Upper lobe of left lung (tissue), 6 donors: ENCODE results near the gene ISCU. TPM values are rescaled to one million over a fixed set of nuclear protein-coding genes. Genes with fewer than 3 reads are reported as not detected.

Experiments
- ATAC-seq, 2 donors: fragments of 200-7000 bp; cut with Tn5 transposase; one replicate each; pipeline ENCODE4 v1.9.1; 2022; ENCODE audit warnings: mild to moderate bottlenecking in 2 of 2, moderate library complexity in 2 of 2; ENCODE audit not compliant: low FRiP score in 2 of 2
- DNase-seq, 2 donors: peaks; one replicate each; pipeline ENCODE4 v3.0.0-alpha.2; 2019 to 2020
- H3K27ac ChIP-seq, 4 donors: fragments of 200-600 bp; sonication (generic); one replicate each; pipeline ENCODE4 v1.5.1; 2016 to 2019
- H3K27me3 ChIP-seq, 4 donors: fragments of 200-600 bp; sonication (generic); one replicate each; pipeline ENCODE4 v1.5.1; 2017 to 2019
- H3K36me3 ChIP-seq, 4 donors: fragments of 200-600 bp; sonication (generic); one replicate each; pipeline ENCODE4 v1.5.1; 2016 to 2019
- H3K4me1 ChIP-seq, 4 donors: fragments of 200-600 bp; sonication (generic); one replicate each; pipeline ENCODE4 v1.5.1; 2018 to 2019
- H3K4me3 ChIP-seq, 4 donors: fragments of 200-600 bp; sonication (generic); one replicate each; pipeline ENCODE4 v1.5.1; 2017 to 2019; ENCODE audit warnings: mild to moderate bottlenecking in 2 of 4, moderate library complexity in 1 of 4
- H3K9me3 ChIP-seq, 4 donors: fragments of 200-600 bp; sonication (generic); one replicate each; pipeline ENCODE4 v1.5.1; 2018 to 2019
- CTCF ChIP-seq, 6 experiments: fragments of 450-650 bp in 4 of 6; fragments of 200-600 bp in 2 of 6; sonication (generic) in 2 of 6; IDR thresholded peaks; one replicate each; pipeline ENCODE4 v1.5.1; 2016 to 2019; ENCODE audit warnings: antibody characterized with exemption in 6 of 6
- EP300 ChIP-seq, 4 donors: sonication (generic); formaldehyde crosslinking; IDR thresholded peaks; one replicate each; pipeline ENCODE4 v1.5.1; 2017; ENCODE audit warnings: antibody characterized with exemption in 4 of 4, control low read depth in 2 of 4
- POLR2A ChIP-seq, 4 donors: fragments of 450-650 bp; IDR thresholded peaks; one replicate each; pipeline ENCODE4 v1.5.1; 2016 to 2017; ENCODE audit warnings: antibody characterized with exemption in 4 of 4, mild to moderate bottlenecking in 2 of 4
- POLR2AphosphoS5 ChIP-seq, 2 donors: sonication (generic); formaldehyde crosslinking; IDR thresholded peaks; one replicate each; pipeline ENCODE4 v1.5.1; 2017; ENCODE audit warnings: antibody characterized with exemption in 2 of 2
- WGBS, 2 donors: methylation state at CpG; one replicate each; pipeline ENCODE4 v1.1.5; 2017 to 2018; 5-methylcytosine and 5-hydroxymethylcytosine counted together
- total RNA-seq, 6 donors: library from RNA; depleted of rRNA in 4 of 6; stranded (reverse); fragments of >200 nt in 4 of 6; gene quantifications; one replicate each; pipeline versions ENCODE4 v1.1.0 to v1.2.1, GENCODE V29; 2016 to 2021
- donor health status: DM: no; HTN: no; CAD: no; lungs with moderate emphysema.
- donor health status: DM: no; HTN: yes; CAD: no; lungs with severe emphysema.

The ISCU gene
- total RNA-seq, 6 donors from 2014 or later = 130 to 192 (median 152) TPM

GRCh38 chr12:108595711-108596647 is 33.6 kb downstream of the ISCU start:
- no peak for TF ChIP-seq POLR2A (IDR thresholded peaks at IDR 0.05)
- no peak for TF ChIP-seq EP300 (IDR thresholded peaks at IDR 0.05)
- TF ChIP-seq CTCF (IDR thresholded peaks at IDR 0.05) = no peak
- no peak for TF ChIP-seq POLR2AphosphoS5 (IDR thresholded peaks at IDR 0.05)
- peak overlapping the region in 3 of 4 donors; percentile 29 to 43 (median 40) for H3K4me3 ChIP-seq
- WGBS, 2 donors = 70 to 81% methylated on average over 15 to 17 of the region's 17 CpGs
- no peak for ATAC-seq
- H3K36me3 ChIP-seq = no peaks in the 10 kb centered on the region
- H3K27me3 ChIP-seq = no peaks in the 10 kb centered on the region
- H3K27ac ChIP-seq = peak overlapping the region in 3 of 4 donors; percentile 3 to 36 (median 27)
- H3K4me1 ChIP-seq = no peaks in the 10 kb centered on the region
- DNase-seq = no peak
- no peaks in the 10 kb centered on the region for H3K9me3 ChIP-seq

GRCh38 chr12:108596854-108597558 is 34.6 kb downstream of the ISCU start:
- 68% methylated on average over 8 of the region's 10 CpGs; no CpG with 5 or more reads in 1 of the 2 donors for WGBS, 2 donors
- H3K4me1 ChIP-seq = no peaks in the 10 kb centered on the region
- peak overlapping the region in 3 of 4 donors; percentile 3 to 60 (median 27) for H3K27ac ChIP-seq
- no peaks in the 10 kb centered on the region for H3K9me3 ChIP-seq
- peak overlapping the region; percentile 3 to 43 (median 34) for H3K4me3 ChIP-seq
- ATAC-seq = no peak
- no peaks in the 10 kb centered on the region for H3K36me3 ChIP-seq
- no peak for DNase-seq
- no peak for TF ChIP-seq POLR2AphosphoS5 (IDR thresholded peaks at IDR 0.05)
- no peak for TF ChIP-seq EP300 (IDR thresholded peaks at IDR 0.05)
- no peak for TF ChIP-seq POLR2A (IDR thresholded peaks at IDR 0.05)
- TF ChIP-seq CTCF (IDR thresholded peaks at IDR 0.05) = no peak
- H3K27me3 ChIP-seq = no peaks in the 10 kb centered on the region

GRCh38 chr12:108597559-108598471 is 35.4 kb downstream of the ISCU start, which contains the start of gene TMEM119:
TSS of gene TMEM119 (minus strand) at chr12:108598084. CDS start at chr12:108592383, 5,701 bp downstream.
- 46 to 51% methylated on average over 24 to 25 of the region's 27 CpGs for WGBS, 2 donors
- peak within 1 kb of the TSS; percentile 3 to 43 (median 34) for H3K4me3 ChIP-seq
- no peak for TF ChIP-seq POLR2AphosphoS5 (IDR thresholded peaks at IDR 0.05)
- no peak for TF ChIP-seq POLR2A (IDR thresholded peaks at IDR 0.05)
- TF ChIP-seq CTCF (IDR thresholded peaks at IDR 0.05) = no peak
- TF ChIP-seq EP300 (IDR thresholded peaks at IDR 0.05) = no peak

GRCh38 chr12:108598553-108599250 is 36.3 kb downstream of the ISCU start:
- DNase-seq (no peak), ATAC-seq (no peak)
- H3K27ac ChIP-seq = peak overlapping the region in 3 of 4 donors; percentile 27 to 60 (median 34)
- 88 to 97% methylated on average over 11 of the region's 11 CpGs for WGBS, 2 donors
- no peak overlapping the region for H3K4me3 ChIP-seq
- no peaks in the 10 kb centered on the region for H3K9me3 ChIP-seq
- H3K36me3 ChIP-seq = no peaks in the 10 kb centered on the region
- H3K4me1 ChIP-seq = no peaks in the 10 kb centered on the region
- TF ChIP-seq CTCF (IDR thresholded peaks at IDR 0.05) (no peak), POLR2AphosphoS5 (IDR thresholded peaks at IDR 0.05) (no peak), POLR2A (IDR thresholded peaks at IDR 0.05) (no peak), EP300 (IDR thresholded peaks at IDR 0.05) (no peak)
- H3K27me3 ChIP-seq = no peaks in the 10 kb centered on the region

More at GRCh38 chr12:108597559-108598471, 35.4 kb downstream of the ISCU start, which contains the start of gene TMEM119:
- H3K27ac ChIP-seq = peak within 1 kb of the TSS in 3 of 4 donors; percentile 27 to 60 (median 34)
- H3K27me3 ChIP-seq = no peaks in the 10 kb centered on the region
- no peaks in the 10 kb centered on the region for H3K9me3 ChIP-seq
- no peak for DNase-seq
- peak in 1 of 2 donors; percentile 81 for ATAC-seq
- no peaks in the 10 kb centered on the region for H3K36me3 ChIP-seq
- no peaks in the 10 kb centered on the region for H3K4me1 ChIP-seq
